Fibroblast of mammary gland (primary cell): ENCODE data around the gene CDC42SE2.

Source experiments
- DNase-seq: peaks from one replicate; pipeline ENCODE4 v3.0.0-alpha.2; 2010; ENCODE audit warnings: low read depth
- H3K4me3 ChIP-seq: 2 replicates; pipeline ENCODE4 v1.5.1; 2011; ENCODE audit warnings: low read depth, mild to moderate bottlenecking, low read length, moderate library complexity; ENCODE audit not compliant: control insufficient read depth
- TF ChIP-seq, protein P1 (sequence below): conservative IDR thresholded peaks from 2 replicates; pipeline ENCODE4 v1.5.1; 2011; ENCODE audit warnings: low read depth, low read length, inconsistent platforms; ENCODE audit not compliant: control insufficient read depth, insufficient read depth

The CDC42SE2 gene

DNA sequence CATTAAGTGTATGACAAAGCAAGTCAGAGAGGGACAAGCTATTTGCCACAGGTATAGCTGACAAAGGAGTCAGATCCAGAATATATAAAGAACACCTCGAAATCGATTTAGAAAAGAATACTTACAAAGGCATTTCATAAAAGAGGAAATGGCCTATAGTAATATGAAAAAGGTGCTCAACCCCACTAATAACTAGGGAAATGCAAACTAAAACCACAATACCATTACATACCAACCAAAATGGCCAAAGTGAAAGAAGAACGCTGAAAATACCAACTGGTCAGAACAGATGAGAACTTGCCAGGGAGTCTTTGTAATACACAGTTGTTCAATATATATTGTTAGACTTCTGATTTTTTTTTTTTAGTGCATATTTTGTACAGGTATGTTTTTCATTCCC is 152.9 kb downstream of the CDC42SE2 start:
- no peak overlapping the region for H3K4me3 ChIP-seq
- no peak for DNase-seq
- TF ChIP-seq, protein P1, sequence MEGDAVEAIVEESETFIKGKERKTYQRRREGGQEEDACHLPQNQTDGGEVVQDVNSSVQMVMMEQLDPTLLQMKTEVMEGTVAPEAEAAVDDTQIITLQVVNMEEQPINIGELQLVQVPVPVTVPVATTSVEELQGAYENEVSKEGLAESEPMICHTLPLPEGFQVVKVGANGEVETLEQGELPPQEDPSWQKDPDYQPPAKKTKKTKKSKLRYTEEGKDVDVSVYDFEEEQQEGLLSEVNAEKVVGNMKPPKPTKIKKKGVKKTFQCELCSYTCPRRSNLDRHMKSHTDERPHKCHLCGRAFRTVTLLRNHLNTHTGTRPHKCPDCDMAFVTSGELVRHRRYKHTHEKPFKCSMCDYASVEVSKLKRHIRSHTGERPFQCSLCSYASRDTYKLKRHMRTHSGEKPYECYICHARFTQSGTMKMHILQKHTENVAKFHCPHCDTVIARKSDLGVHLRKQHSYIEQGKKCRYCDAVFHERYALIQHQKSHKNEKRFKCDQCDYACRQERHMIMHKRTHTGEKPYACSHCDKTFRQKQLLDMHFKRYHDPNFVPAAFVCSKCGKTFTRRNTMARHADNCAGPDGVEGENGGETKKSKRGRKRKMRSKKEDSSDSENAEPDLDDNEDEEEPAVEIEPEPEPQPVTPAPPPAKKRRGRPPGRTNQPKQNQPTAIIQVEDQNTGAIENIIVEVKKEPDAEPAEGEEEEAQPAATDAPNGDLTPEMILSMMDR: no peak

DNA sequence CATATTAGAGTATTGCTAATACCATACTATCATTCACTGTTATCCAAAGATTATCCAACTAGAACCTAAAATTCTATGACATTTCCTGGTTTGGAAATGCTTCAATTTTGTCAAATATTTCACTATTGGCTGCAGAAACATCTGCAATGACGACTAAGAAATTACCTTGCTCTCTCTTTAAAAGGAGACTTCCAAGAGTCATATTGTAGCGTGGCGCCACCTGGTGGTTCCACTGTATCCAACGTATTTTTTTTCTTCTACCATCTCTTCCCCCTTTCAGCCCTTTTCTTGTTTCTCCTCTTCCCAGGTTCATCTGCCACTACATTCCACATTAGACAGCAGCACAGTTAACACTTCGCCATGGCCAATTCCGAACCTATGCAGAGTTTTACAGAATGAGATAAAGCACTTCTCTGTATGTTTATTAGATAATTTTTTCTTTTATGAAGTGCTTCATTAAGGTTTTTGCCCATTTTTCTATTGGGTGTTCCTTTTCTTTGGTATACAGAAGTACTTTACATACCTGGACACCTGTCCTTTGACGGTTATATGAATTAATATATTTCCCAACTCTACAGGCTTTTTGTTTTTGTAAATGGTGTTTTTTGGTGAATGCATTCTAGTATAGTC is 153.5 kb downstream of the CDC42SE2 start:
- H3K4me3 ChIP-seq: no peak overlapping the region
- TF ChIP-seq, protein P1: peak; percentile 85
- DNase-seq: peak; percentile 78

DNA sequence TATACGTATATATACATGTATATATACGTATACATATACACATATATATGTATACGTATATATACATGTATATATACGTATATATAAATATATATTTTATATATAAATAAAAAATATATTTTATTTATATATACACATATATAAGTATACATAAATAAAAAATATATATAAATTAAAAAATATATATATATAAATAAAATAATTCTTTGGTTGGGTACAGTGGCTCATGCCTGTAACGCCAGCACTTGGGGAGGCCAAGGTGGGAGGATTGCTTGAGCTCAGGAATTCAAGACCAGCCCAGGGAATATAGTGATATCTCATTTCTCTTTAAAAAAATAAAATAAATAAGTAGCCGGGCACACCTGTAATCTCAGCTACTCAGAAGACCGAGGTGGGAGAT is 155.0 kb downstream of the CDC42SE2 start:
- no peak for DNase-seq
- no peak overlapping the region for H3K4me3 ChIP-seq
- TF ChIP-seq, protein P1: no peak

DNA sequence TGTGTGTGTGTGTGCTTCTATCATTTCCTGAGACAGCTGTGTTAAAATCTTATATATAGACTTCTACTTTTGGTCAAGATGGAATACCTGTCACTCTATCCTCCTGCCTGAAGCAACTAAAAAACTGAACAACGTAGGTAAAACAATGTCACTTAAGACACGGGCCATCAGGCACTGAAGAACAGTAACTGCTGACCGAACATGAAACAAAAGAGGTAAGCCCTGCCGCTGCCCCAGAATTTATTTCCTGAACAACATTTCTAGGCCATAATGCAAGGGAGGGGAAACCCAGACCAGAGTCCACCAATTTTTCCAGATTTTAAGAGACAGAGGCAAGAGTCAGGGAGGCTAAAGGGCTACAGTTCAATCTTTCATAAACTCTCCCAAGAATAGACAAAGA is 156.0 kb downstream of the CDC42SE2 start:
- TF ChIP-seq, protein P1: no peak

DNA sequence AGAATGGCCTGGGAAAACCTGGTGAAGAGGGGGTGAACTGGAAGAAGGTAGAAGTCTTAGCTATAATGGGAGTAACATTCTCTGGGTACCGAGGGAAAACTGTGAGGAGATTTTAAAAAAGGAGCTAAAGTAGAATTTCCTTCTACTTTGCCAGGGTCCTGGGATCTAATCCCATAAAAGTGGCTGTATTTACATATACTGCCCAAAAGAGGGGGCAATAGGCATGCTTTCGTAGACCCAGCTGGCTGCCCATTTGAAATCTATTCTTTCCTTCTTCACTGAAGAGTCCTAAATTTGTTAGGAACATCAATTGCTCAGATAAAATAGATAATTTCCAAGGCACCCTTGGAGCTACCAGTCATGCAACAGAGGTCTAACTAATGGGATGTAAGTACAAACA is 159.2 kb downstream of the CDC42SE2 start:
- peak; percentile 46 for DNase-seq
- TF ChIP-seq, protein P1: peak; percentile 54
- no peak overlapping the region for H3K4me3 ChIP-seq

More for the DNA sequence above, 156.0 kb downstream of the CDC42SE2 start:
- DNase-seq: no peak
- no peak overlapping the region for H3K4me3 ChIP-seq

DNA sequence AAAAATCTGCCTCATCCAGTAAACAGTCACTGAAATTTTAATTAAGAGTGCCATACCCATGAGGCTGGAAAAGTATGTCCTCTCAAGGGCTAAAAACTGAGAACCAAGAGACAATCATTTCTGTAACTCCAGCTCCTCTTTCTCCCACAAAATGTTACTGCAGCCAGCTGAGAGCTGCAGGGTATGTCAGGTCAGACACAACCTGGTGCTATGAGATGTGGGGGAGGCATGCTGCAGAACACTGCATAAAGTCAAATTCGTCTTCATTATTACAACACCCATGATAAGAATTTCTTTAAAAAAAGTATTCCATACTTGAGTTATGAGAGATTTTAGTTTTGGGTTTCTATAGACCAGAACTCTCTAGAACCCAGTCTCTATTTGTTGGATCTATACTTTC is 162.2 kb downstream of the CDC42SE2 start:
- no peak for DNase-seq
- H3K4me3 ChIP-seq: no peak overlapping the region
- TF ChIP-seq, protein P1: no peak

DNA sequence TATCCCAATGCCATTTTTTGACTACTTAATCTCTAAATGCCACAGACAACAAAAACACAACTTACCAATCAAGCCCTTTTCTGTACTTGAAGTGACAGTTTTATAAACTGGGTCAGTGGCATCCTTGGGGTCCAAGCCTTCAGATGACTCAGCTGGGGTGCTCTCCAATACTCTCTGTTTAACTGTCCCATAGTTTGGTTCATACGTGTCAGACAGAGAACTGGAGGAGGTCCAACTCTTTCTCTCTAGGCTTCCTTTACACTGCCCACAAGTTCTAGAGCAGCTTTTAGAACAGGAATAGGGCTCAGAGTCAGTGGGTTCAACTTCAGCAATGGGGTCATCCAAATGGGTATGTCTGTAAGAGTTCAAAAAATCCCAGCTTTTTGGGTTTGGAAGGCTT is 166.9 kb downstream of the CDC42SE2 start:
- TF ChIP-seq, protein P1: no peak
- peak; percentile 67 for DNase-seq

More for the DNA sequence above, 166.9 kb downstream of the CDC42SE2 start:
- H3K4me3 ChIP-seq: no peak overlapping the region
